Liver (tissue), 9 donors: ENCODE results near the gene HNRNPH3. TPM values are rescaled to one million over a fixed set of nuclear protein-coding genes. Genes with fewer than 3 reads are reported as not detected.

Experiments
- DNase-seq: peaks from one replicate; pipeline ENCODE4 v3.0.0-alpha.2; 2017; ENCODE audit warnings: low spot score
- H3K27ac ChIP-seq, 2 donors: one replicate each; pipeline ENCODE4 v1.7.0; 2013; ENCODE audit warnings: inconsistent platforms in 2 of 2, low read length in 2 of 2, control low read depth in 1 of 2, low read depth in 1 of 2, mild to moderate bottlenecking in 1 of 2
- H3K27me3 ChIP-seq, 4 donors: one replicate each; pipeline versions ENCODE4 v1.6.1 to v1.7.0; 2013; ENCODE audit warnings: low read length in 3 of 4, inconsistent platforms in 1 of 4, mild to moderate bottlenecking in 1 of 4, moderate library complexity in 1 of 4; ENCODE audit not compliant: control insufficient read depth in 4 of 4, insufficient read depth in 4 of 4
- H3K36me3 ChIP-seq, 4 donors: one replicate each; pipeline versions ENCODE4 v1.6.1 to v1.7.0; 2013; ENCODE audit warnings: low read length in 3 of 4, mild to moderate bottlenecking in 3 of 4, low read depth in 1 of 4, moderate library complexity in 1 of 4; ENCODE audit not compliant: control insufficient read depth in 4 of 4, insufficient read depth in 3 of 4
- H3K4me1 ChIP-seq, 4 donors: one replicate each; pipeline versions ENCODE4 v1.6.1 to v1.7.0; 2013; ENCODE audit warnings: low read length in 3 of 4, mild to moderate bottlenecking in 3 of 4, moderate library complexity in 1 of 4; ENCODE audit not compliant: control insufficient read depth in 4 of 4, insufficient read depth in 4 of 4
- H3K4me3 ChIP-seq, 3 donors: one replicate each; pipeline versions ENCODE4 v1.6.1 to v1.7.0; 2013; ENCODE audit warnings: low read length in 3 of 3, control low read depth in 1 of 3, low read depth in 1 of 3, mild to moderate bottlenecking in 1 of 3
- H3K9ac ChIP-seq, 2 donors: one replicate each; pipeline ENCODE4 v1.7.0; 2013; ENCODE audit warnings: low read length in 2 of 2, mild to moderate bottlenecking in 2 of 2, moderate library complexity in 2 of 2, control low read depth in 1 of 2, low read depth in 1 of 2
- H3K9me3 ChIP-seq, 4 donors: one replicate each; pipeline versions ENCODE4 v1.6.1 to v1.7.0; 2013; ENCODE audit warnings: low read length in 3 of 4; ENCODE audit not compliant: control insufficient read depth in 4 of 4
- ATF3 ChIP-seq: IDR thresholded peaks from 2 replicates; pipeline ENCODE4 v1.6.1; 2016; ENCODE audit warnings: antibody characterized with exemption
- FOXA2 ChIP-seq: IDR thresholded peaks from 2 replicates; pipeline ENCODE4 v1.6.1; 2016; ENCODE audit warnings: antibody characterized with exemption
- GABPA ChIP-seq, 2 donors: IDR thresholded peaks in 1 of 2; conservative IDR thresholded peaks in 1 of 2; 2 replicates each; pipeline ENCODE4 v1.6.1; 2016; ENCODE audit warnings: antibody characterized with exemption in 2 of 2, mild to moderate bottlenecking in 1 of 2, moderate library complexity in 1 of 2
- HNF4A ChIP-seq, 2 donors: conservative IDR thresholded peaks; 2 replicates each; pipeline ENCODE4 v1.6.1; 2016; ENCODE audit warnings: antibody characterized with exemption in 2 of 2, mild to moderate bottlenecking in 2 of 2
- HNF4G ChIP-seq: IDR thresholded peaks from 2 replicates; pipeline ENCODE4 v1.6.1; 2016; ENCODE audit warnings: antibody characterized with exemption
- JUND ChIP-seq, 2 donors: IDR thresholded peaks; 2 replicates each; pipeline ENCODE4 v1.6.1; 2016; ENCODE audit warnings: antibody characterized with exemption in 2 of 2
- MAX ChIP-seq: IDR thresholded peaks from 2 replicates; pipeline ENCODE4 v1.6.1; 2016; ENCODE audit warnings: antibody characterized with exemption
- REST ChIP-seq: IDR thresholded peaks from 2 replicates; pipeline ENCODE4 v1.6.1; 2016; ENCODE audit warnings: antibody characterized with exemption, mild to moderate bottlenecking
- SP1 ChIP-seq: IDR thresholded peaks from 2 replicates; pipeline ENCODE4 v1.6.1; 2018; ENCODE audit warnings: antibody characterized with exemption, mild to moderate bottlenecking
- WGBS: extraction: QIAGEN DNeasy Blood & Tissue Kit; methylation state at CpG from one replicate; pipeline ENCODE4 v1.1.7; 2013; 5-methylcytosine and 5-hydroxymethylcytosine counted together
- polyA plus RNA-seq, 2 donors: library from polyadenylated mRNA; stranded (reverse) in 1 of 2; unstranded in 1 of 2; fragments of 200-250 nt in 1 of 2; fragments of >200 nt in 1 of 2; fragmentation: Nextera tagmentation in 1 of 2; extraction: Ambion mirVana in 1 of 2; gene quantifications; one replicate each; pipeline versions ENCODE4 v1.2.1 to v1.2.3, GENCODE V29; 2013 to 2015
- total RNA-seq, 2 donors: library from RNA; depleted of rRNA; stranded (reverse); fragments of >200 nt; gene quantifications; one replicate each; pipeline ENCODE4 v1.2.3, GENCODE V29; 2014
- TF ChIP-seq, protein P1 (sequence below): fragments of 150-350 bp; IDR thresholded peaks from 2 replicates; pipeline ENCODE4 v1.5.1; 2017; ENCODE audit warnings: improper control_type of control experiment, low read depth, low read length; ENCODE audit not compliant: missing input control
- donor health status: healthy.
- donor health status: healthy.
- donor health status: healthy.
- donor health status: healthy.
- donor health status: healthy.

HNRNPH3 gene
- total and polyA plus RNA-seq, 4 donors: 18.2 to 38.4 (median 28.6) TPM

GRCh38 chr10:68362590-68362989 is 30.7 kb downstream of the HNRNPH3 start (continued):
- TF ChIP-seq REST (no peak), MAX (no peak), SP1 (no peak)

DNA sequence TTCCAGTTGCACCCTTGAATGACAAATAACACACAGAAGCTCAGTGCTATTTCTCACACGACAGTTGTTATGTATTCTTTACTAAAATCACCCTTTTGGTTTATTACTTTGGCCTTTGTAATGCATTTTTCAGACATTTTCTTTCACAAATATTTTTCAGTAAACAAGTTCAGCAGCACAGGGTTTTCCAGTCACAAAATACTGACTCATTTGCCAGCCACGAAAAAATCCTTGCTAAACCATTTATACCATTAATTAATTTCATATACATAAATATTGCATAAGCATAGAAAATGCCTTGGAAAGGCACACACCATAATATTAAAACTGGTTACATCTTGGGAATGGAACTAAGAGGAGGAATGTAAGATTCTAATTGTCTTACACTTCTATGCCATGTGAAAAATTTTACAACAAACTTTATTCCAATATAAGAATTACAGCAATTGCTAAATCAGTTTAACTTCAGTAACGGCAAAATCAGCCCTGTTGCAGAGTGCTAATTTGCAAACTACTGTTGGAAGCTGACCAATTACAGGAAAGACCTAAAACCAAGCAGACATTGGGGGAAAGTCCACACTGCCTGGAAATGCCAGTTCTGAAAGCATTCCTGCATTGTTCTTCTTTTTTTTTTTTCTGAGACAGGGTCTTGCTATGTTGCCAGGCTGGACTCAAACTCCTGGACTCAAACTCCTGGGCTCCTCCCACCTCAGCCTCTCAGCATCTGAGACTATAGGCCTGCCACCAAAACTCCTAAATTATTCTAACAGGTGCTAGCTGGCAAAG is 32.4 kb downstream of the HNRNPH3 start:
- no peak overlapping the region for H3K9ac ChIP-seq
- no peaks in the 10 kb centered on the region for H3K9me3 ChIP-seq
- peaks cover 0 to 9% (median 2%) of the 10 kb centered on the region in 4 donors for H3K4me1 ChIP-seq
- H3K4me3 ChIP-seq: no peak overlapping the region
- WGBS: 66% methylated on average over 3 of the region's 3 CpGs
- no peak overlapping the region for H3K27ac ChIP-seq
- TF ChIP-seq, protein P1, sequence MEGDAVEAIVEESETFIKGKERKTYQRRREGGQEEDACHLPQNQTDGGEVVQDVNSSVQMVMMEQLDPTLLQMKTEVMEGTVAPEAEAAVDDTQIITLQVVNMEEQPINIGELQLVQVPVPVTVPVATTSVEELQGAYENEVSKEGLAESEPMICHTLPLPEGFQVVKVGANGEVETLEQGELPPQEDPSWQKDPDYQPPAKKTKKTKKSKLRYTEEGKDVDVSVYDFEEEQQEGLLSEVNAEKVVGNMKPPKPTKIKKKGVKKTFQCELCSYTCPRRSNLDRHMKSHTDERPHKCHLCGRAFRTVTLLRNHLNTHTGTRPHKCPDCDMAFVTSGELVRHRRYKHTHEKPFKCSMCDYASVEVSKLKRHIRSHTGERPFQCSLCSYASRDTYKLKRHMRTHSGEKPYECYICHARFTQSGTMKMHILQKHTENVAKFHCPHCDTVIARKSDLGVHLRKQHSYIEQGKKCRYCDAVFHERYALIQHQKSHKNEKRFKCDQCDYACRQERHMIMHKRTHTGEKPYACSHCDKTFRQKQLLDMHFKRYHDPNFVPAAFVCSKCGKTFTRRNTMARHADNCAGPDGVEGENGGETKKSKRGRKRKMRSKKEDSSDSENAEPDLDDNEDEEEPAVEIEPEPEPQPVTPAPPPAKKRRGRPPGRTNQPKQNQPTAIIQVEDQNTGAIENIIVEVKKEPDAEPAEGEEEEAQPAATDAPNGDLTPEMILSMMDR: no peak
- TF ChIP-seq SP1 (no peak), GABPA (IDR thresholded peaks at IDR 0.05 in 1 of 2, conservative IDR thresholded peaks at IDR 0.05 in 1 of 2) (no peak), HNF4A (conservative IDR thresholded peaks at IDR 0.05) (peak; percentile 25 to 32), ATF3 (no peak), FOXA2 (no peak)
- no peak for DNase-seq
- H3K27me3 ChIP-seq: no peaks in the 10 kb centered on the region
- peaks cover 4 to 16% (median 6%) of the 10 kb centered on the region in 4 donors for H3K36me3 ChIP-seq

GRCh38 chr10:68365611-68366010 is 33.7 kb downstream of the HNRNPH3 start:
- Histone ChIP-seq H3K27me3 (no peaks in the 10 kb centered on the region), H3K9ac (no peak overlapping the region), H3K4me3 (no peak overlapping the region), H3K4me1 (peaks cover 0 to 9% (median 2%) of the 10 kb centered on the region in 4 donors), H3K27ac (no peak overlapping the region), H3K36me3 (peaks cover 4 to 16% (median 6%) of the 10 kb centered on the region in 4 donors), H3K9me3 (no peaks in the 10 kb centered on the region)
- DNase-seq: no peak
- TF ChIP-seq HNF4G (no peak), JUND (IDR thresholded peaks at IDR 0.05) (no peak)
- 67% methylated on average over 2 of the region's 2 CpGs for WGBS
